HG02981 (cell line): ENCODE data around the gene CENPL.
"Not testable (repeated sequence)": the region's sequence is repeated elsewhere in the genome, so short reads cannot be mapped to it uniquely, and the experiment has no call there.

Source experiments
- ATAC-seq: cut with Tn5 transposase; IDR thresholded peaks from one replicate; pipeline ENCODE4 v1.9.1; 2021; ENCODE audit warnings: mild to moderate bottlenecking, moderate library complexity; ENCODE audit not compliant: unreplicated experiment

Gene CENPL

DNA sequence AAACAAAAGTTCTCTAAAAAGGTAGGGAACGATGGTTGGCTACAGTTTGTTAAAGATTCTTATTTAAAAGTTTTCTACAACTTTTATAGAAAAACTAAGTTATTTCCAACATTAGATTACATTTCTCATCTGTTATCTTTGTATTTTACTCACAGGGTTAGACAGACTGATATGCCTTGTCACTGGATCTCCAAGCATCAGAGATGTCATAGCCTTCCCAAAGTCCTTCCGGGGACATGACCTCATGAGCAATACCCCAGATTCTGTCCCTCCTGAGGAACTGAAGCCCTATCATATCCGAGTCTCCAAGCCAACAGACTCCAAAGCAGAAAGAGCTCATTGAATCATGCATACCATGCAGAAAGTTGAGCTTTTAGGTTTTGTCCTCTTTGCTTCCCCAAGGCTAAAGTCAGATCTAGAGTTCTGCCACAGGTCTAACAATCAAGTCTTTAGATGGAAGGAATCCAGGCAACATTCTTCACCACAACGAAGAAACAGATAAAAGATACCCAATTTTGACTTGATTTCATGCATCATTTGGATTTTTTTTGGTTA is 32.8 kb upstream of the CENPL start:
- ATAC-seq, result no peak

DNA sequence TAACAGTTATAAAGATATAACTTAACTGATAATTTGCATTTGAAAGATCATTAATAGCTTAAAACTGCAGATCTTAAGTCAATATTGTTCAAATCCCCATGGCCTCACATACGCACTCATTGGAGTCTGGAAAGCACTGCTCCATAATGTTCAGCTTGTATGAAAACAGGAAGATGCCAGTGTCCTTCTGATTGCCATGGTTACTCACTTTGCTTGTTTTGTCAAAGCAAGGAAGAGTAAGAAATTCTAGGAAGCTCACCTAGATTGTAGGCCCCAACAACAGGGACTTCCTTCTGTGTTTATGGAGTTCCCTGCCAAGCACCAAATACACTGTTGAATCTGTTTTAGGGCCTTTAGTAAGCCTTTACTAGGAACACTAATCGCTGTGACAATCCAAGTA is 32.2 kb upstream of the CENPL start:
- ATAC-seq, result no peak

DNA sequence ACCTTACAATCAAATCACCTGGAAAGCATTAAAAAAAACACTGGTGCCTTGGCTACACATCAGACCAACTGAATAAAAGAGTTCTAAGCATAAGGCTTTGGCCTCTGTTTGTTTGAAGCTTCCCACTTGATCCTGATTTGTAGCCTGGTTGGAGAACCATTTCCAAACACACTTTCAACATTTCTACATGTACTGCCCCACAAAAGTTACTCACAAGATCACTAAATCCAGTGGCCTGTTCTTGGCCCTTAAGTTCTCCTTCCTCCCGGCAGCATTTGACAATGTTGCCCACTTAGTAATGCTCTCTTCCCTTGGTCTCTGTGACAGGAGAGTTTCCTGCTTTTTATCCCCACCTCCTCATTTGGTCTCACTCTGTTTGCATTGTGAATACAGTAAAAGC is 31.3 kb upstream of the CENPL start:
- ATAC-seq, result no peak

DNA sequence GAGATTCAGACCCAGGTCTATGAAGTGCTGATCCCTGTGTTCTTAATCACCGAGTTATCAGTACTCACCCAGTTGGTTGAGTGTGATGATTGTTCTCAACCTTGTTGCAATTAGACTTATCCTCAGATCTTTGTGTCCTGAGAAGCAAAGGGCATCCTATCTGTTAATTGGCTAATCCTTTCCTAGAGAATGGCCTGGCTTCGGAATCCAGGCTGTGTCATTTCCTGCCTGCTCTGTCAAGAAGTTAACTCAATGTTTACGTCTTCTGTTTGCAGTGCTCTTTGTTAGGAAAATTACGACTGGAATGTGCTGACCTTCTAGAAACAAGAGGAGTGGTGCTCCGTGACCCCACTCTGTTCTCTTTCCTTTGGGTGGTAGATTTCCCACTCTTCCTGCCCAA is 28.4 kb upstream of the CENPL start:
- ATAC-seq, result no peak

DNA sequence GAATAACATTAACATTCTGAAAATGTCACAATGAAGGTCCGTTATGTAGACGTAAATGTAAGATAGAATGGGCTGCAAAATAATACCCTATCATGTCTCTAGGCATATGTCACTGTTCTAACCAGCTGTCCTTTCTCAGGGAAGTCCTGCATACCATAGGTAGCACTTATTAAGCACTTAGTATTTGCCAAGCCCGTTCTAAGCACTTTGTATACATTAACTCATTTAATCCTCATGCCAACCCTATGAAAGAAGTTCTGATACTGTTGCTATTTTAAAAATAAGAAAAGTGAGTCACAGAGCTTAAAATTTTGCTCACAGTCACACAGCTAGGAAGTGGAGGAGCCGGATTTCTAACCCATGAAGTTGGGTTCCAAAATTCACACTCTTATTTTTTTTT is 27.4 kb upstream of the CENPL start:
- ATAC-seq, result no peak

DNA sequence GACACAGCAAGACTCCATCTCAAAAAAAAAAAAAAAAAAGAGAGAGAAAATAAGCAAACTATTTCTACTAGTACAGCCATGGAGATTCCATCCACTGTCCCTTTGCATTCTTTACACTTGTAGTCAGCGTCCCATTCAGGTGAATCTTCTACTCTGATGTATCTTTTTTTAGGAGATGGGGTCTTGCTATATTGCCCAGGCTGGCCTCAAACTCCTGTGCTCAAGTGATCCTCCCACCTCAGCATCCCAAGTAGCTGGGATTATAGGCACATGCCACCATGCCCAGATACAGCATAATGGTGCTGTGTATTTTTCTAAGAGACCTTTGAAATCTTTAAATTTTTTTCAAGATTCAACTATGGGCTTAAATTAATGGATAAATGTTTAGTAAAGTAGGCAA is 8.1 kb upstream of the CENPL start:
- no peak for ATAC-seq

DNA sequence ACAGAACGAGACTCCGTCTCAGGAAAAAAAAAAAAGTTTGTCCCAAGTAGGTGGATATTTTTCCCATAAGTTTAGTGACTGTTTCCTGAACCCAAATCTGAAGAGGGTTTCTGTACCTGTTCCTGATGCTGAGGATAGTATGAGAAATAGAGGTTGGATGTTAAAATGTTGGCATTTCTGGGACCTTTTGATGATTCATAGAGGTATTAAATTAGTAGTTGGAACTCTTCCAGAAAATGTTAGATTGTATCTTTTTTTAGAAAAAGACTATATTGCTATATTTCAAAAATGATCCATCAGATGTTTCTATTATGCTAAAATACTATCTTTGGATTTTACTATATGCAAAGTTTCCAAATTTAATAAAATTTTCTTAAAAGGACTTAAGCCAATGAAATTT is 2.9 kb upstream of the CENPL start:
- ATAC-seq, result no peak

DNA sequence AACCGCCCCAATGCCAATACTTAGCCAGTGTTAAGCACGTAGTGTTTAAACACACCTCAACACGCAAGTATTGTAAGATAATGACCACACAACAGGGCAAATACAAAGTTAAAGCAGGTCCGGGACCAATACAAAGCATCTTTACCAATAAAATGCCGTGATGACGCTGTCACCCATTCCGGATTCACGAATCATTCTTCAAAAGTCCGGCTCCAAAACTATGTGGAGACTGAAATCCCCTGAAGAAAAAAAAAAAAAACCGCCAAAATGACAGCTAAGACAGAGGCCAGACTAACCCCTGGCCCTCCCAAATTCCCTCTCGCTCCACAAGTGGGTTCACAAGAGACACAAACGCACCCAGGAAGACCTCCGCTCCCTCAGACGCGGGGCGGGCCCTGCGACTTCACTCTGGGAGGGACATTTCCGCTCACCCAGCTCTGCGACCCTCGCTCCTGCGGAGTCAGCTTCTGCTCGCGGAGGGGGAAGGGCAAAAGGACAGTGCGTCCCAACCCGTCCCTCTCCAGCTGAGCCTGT is 835 bp downstream of the CENPL start:
- peak; percentile 36 for ATAC-seq

DNA sequence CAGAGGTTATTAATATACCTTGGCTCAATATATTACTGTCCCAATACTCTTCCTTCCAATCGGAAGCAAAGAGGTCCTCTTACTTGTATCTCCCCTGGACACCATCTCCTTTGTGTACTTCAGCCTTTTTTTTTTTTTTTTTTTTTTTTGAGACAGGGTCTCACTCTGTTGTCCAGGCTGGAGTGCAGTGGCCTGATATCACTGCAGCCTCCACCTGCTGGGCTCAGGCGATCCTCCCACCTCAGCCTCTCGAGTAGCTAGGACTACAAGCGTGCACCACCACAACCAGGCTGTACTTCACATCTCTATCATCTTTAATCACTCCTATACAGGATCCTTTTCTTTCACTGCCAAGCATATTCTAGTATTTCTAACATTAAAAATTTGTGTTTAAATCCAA is 3.0 kb downstream of the CENPL start:
- ATAC-seq, result no peak

DNA sequence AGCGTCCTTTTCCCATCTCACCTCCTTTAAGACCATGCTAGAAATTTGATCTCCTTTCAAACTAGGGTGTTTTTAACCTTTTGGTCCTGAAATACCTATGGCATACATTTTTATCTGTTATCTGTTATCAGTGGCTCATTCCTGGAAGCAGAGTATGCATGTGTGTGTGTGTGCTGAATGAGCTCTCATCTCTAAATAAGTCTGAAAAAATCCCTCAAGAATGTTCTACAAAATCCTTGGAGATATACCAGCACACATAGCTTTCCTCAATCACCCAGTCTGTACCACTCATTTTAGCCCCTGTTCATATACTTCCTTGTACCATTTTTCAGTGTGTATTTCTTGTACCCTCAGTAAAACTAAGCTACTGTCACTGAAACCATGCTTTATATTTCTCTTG is 6.2 kb downstream of the CENPL start:
- ATAC-seq, result no peak

DNA sequence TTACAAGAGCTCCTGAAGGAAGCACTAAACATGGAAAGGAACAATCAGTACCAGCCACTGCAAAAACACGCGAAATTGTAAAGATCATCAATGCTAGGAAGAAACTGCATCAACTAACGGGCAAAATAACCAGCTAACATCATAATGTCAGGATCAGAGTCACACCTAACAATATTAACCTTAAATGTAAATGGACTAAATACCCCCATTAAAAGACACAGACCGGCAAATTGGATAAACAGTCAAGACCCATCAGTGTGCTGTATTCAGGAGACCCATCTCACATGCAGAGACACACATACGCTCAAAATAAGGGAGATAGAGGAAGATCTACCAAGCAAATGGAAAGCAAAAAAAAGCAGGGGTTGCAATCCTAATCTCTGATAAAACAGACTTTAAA is 11.0 kb downstream of the CENPL start:
- not testable (repeated sequence) for ATAC-seq

DNA sequence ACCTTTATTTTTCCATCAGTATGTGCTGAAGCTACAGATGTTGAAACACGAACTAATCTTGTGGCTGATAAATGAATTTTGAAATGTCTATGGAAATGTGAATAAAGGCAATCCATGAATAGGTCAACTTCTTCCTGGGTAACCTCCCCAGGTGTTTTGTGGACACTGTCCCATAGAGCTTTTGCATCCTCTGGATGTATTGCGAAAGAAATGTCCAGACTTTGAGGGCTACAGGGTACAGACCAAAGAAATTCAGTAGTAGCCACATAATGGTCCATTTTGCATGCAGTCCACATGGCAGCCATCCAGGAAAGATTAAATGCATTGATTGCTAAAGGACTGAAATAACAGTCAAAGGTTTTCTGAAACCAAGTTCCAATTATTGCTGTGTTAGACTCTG is 21.7 kb downstream of the CENPL start:
- no peak for ATAC-seq

DNA sequence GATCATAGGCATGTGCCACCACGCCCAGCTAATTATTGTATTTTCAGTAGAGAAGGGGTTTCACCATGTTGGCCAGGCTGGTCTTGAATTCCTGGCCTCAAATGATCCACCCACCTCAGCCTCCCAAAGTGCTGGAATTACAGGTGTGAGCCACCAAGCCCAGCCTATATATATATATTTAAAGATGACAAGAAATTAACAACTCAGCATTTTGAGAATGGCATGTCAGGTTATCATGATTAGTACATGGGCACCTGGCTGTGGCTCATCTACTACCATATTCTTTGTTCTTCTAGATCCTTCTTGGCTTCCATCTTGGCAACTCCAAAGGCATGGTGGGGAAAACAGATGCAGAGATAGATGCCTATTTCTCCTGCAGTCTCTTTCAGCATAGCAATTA is 24.7 kb downstream of the CENPL start:
- ATAC-seq, result not testable (repeated sequence)

DNA sequence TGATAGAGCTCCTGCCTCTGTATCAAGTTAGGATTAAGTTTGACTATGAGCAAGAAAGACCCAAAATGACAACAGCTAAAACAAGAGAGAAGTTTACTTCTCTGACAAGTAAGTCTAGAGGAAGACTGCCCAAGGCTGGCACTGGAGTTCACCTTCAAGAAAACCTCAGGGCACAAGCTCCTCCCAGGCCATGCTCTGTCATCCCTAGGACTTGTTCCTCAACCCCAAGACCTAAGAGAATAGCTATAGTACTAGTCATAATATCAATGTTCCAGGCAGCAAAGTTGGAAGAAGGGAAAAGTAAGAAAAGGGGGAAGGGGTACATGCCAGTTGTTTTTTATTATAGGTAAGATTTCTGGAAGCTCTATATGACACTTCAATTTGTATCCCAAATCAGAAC is 26.6 kb downstream of the CENPL start:
- no peak for ATAC-seq

DNA sequence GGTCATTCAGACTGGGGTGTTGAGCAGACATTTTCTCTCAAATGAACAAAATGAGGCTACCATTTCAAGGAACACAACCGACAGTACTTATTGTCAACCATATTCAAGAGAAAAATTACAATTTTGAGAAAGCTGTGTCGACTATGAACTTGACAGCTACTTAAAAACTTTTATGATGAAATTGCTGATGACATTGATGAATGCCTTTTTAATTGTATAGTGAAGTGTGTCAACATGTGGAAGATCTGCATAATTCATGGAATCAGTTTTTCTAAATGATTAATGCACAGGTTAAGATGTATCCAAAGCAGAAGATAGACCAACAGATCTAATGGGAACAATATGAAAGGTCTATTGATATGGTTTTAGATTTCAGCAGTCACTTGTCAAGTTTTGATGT is 34.8 kb downstream of the CENPL start:
- no peak for ATAC-seq

DNA sequence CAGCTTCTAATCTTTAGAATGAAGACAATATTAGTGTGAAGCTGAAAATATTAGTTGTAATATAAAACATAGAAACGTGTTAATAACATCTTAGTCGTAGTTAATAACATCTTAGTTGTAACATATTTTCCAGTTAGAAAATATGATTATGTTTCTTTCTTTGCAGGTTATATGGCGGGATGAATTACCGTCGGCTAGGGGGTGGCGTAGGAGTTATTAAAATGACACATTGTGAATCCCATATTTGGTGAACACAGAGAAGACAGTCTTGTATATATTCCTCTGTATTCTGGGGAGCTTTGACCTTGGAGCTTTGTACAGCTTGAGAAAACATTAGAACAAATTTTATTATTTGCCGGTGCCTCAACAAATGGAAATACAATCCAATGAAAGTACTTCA is 39.7 kb downstream of the CENPL start:
- ATAC-seq, result no peak

DNA sequence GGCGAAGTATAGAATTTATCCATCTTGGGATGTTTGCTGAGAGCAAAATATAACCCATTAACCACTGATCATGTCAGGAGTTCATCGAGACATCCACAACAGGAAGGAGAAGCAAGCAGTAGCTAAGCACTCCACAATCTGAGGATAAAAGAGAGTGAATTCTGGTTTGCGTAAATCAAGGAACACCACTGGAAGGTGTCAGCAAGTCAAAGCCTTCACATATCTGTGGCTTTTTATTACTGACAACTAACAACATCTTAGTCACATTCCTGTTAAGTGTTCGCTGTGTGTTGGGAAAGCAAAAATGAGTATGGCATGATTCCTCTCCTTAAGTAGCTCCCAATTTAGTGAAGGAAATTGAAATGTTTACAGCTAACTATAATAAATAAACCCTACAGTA is 44.7 kb downstream of the CENPL start:
- ATAC-seq, result no peak

DNA sequence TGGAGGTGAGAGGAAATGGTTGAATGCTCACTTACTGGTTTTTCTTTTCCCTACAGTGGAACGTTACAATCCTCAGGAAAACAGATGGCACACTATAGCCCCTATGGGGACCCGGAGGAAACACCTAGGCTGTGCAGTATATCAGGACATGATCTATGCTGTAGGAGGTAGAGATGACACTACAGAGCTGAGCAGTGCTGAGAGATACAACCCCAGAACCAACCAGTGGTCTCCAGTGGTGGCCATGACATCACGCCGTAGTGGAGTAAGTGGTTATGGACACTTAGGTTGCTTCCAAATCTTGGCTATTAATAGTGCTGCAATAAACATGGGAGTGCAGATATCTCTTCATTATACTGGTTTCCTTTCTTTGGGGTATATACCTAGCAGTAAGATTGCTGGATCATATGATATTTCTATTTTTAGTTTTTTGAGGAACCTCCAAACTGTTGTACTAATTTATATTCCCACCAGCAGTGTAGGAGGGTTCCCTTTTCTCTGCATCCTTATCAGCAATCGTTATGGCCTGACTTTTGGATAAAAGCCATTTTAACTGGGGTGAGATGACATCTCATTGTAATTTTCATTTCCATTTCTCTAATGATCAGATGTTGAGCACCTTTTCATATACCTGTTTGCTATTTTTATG is 49.0 kb downstream of the CENPL start:
- no peak for ATAC-seq

DNA sequence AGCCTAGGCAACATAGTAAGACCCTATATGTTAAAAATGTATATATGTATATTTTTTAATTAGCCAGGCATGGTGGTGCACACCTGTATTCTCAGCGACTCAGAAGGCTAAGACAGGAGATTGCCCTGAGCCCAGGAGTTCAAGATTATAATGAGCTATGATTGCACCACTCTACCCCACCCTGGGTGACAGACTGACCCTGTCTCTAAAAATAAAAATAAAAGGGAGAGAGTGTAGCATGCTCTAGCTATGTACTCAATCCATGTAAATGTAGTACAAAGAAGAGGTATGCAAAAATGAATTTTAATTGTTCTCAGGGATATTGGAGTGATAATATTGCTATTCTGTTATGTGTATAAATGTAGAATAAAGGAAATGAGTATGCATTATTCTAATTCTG is 53.1 kb downstream of the CENPL start:
- ATAC-seq, result no peak

DNA sequence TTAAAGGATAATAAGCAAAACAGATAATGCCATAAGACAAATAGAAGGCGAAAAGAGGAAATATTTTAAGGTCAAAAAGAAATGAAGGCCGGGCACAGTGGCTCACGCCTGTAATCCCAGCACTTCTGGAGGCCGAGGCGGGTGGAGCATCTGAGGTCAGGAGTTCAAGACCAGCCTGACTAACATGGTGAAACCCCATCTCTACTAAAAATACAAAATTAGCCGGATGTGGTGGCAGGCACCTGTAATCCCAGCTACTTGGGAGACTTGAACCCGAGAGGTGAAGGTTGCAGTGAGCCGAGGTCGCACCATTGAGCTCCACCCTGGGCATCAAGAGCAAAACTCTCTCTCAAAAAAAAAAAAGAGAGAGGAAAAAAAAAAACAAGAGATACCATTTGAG is 54.4 kb downstream of the CENPL start:
- ATAC-seq, result not testable (repeated sequence)

DNA sequence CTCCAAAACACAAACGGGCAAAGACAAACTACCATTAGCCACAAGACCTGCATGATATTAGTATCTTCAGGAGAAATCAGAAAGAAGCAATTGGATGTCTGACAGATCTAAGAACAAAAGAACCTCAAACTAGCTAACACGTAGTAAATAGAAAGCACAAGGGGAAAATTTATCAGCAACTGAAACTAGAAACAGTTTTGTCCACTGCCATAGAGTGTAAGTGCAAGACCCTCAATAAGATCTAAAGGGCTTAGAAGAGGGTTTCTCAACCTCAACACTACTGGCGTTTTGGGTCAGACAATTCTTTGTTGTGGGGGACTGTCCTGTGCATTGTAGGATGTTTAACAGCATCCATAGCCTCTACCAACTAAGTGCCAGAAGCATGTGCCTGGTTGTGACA is 55.9 kb downstream of the CENPL start:
- ATAC-seq, result no peak

DNA sequence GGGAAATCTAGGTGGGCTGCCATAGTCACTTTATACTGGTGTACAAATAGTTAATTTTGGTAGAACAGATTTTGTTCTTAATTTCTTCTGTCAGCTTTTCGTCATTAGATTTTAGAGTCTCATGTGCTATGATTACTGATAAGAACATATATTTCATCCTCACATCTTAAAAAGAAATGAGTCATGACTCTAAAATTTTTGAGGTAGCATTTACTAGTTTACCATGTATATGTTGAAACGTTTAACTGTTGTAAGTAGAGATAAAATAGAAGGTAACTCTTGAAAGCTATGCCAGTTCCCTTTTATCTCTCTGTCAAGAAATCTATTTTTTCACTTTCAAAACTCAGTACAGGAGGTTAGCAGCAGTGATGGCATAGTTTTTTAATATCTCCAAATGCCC is 56.5 kb downstream of the CENPL start:
- no peak for ATAC-seq

DNA sequence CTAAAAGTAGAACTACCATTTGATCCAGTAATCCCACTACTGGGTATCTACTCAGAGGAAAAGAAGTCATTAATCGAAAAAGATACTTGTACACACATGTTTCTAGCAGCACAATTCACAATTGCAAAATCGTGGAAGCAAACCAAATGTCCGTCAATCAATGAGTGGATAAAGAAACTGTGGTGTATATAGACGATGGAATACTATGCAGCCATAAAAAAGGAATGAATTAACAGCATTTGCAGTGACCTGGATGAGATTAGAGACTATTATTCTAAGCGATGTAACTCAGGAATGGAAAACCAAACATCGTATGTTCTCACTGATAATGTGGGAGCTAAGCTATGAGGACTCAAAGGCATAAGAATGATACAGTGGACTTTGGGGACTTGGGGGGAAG is 60.4 kb downstream of the CENPL start:
- ATAC-seq, result not testable (repeated sequence)
